Heart left ventricle (tissue), 16 donors: ENCODE measurements around the gene NLRC5. TPM values are rescaled to one million over a fixed set of nuclear protein-coding genes. Genes with fewer than 3 reads are reported as not detected.
A peak's percentile ranks its signal among the peaks of the same experiment; 100 is the strongest.
"Not testable (repeated sequence)": the region's sequence is repeated elsewhere in the genome, so short reads cannot be mapped to it uniquely, and the experiment has no call there.

Experiments
- ATAC-seq, 4 donors: fragments of 200-7000 bp; cut with Tn5 transposase; one replicate each; pipeline ENCODE4 v1.9.1; 2020 to 2022; ENCODE audit warnings: moderate library complexity in 4 of 4, mild to moderate bottlenecking in 3 of 4, moderate number of reproducible peaks in 1 of 4
- DNase-seq, 5 donors: peaks; one replicate each; pipeline ENCODE4 v3.0.0-alpha.2; 2020
- H3K27ac ChIP-seq, 12 donors: fragments of 200-600 bp; sonication (generic) in 4 of 12; one replicate each; pipeline versions ENCODE4 v1.5.0 to v1.8.0; 2016 to 2022; ENCODE audit warnings: mild to moderate bottlenecking in 2 of 12
- H3K27me3 ChIP-seq, 9 donors: fragments of 200-600 bp; sonication (generic) in 2 of 9; one replicate each; pipeline versions ENCODE4 v1.5.1 to v1.8.0; 2016 to 2022; ENCODE audit warnings: mild to moderate bottlenecking in 3 of 9
- H3K36me3 ChIP-seq, 9 donors: fragments of 200-600 bp; sonication (generic) in 2 of 9; one replicate each; pipeline versions ENCODE4 v1.5.0 to v1.8.0; 2018 to 2022; ENCODE audit warnings: mild to moderate bottlenecking in 2 of 9
- H3K4me1 ChIP-seq, 12 donors: fragments of 200-600 bp; sonication (generic) in 4 of 12; one replicate each; pipeline versions ENCODE4 v1.5.0 to v1.8.0; 2016 to 2022; ENCODE audit warnings: mild to moderate bottlenecking in 3 of 12
- H3K4me3 ChIP-seq, 12 donors: fragments of 200-600 bp; sonication (generic) in 4 of 12; one replicate each; pipeline versions ENCODE4 v1.5.0 to v1.8.0; 2017 to 2022; ENCODE audit warnings: mild to moderate bottlenecking in 9 of 12, moderate library complexity in 4 of 12
- H3K9me3 ChIP-seq, 12 donors: fragments of 200-600 bp; sonication (generic) in 4 of 12; one replicate each; pipeline versions ENCODE4 v1.5.0 to v1.8.0; 2016 to 2022; ENCODE audit warnings: mild to moderate bottlenecking in 1 of 12
- CTCF ChIP-seq, 12 donors: fragments of 200-600 bp; sonication (generic) in 4 of 12; IDR thresholded peaks; one replicate each; pipeline versions ENCODE4 v1.5.0 to v1.8.0; 2018 to 2022; ENCODE audit warnings: antibody characterized with exemption in 12 of 12, mild to moderate bottlenecking in 5 of 12
- POLR2A ChIP-seq, 2 donors: fragments of 450-650 bp; IDR thresholded peaks; one replicate each; pipeline ENCODE4 v1.6.1; 2017; ENCODE audit warnings: antibody characterized with exemption in 2 of 2, mild to moderate bottlenecking in 2 of 2, moderate library complexity in 2 of 2
- WGBS, 4 donors: extraction: QIAGEN DNeasy Blood & Tissue Kit in 2 of 4; methylation state at CpG; one replicate each; pipeline versions ENCODE4 v1.1.5 to v1.1.7; 2013 to 2018; 5-methylcytosine and 5-hydroxymethylcytosine counted together
- intact Hi-C, 10 donors: fragments of 100-400 bp; cut with DNase I; formaldehyde crosslinking; loops; one replicate each; pipeline versions ENCODE4 v1.11.1 to v1.14.2; 2022
- polyA plus RNA-seq, 2 donors: library from polyadenylated mRNA; stranded (reverse); fragments of 200-250 nt; gene quantifications; one replicate each; pipeline ENCODE4 v1.2.3, GENCODE V29; 2013
- total RNA-seq, 9 donors: library from RNA; depleted of rRNA in 2 of 9; stranded (reverse); fragments of >200 nt in 2 of 9; fragmentation: NEBNext Ultra II Directional in 3 of 9; extraction: Animal tissue kit (Norgen Biotek cat#: 25700) in 3 of 9; gene quantifications; one replicate each; pipeline versions ENCODE4 v1.1.0 to v1.2.4, GENCODE V29; 2016 to 2023
- donor health status: ischemic (EF 13 %, LVEDD 7.1; RV severe dilation, severe dysfunction).
- donor health status: healthy with polysubstance abuse.
- donor health status: DM: no; HTN: yes; CAD: no.
- donor health status: DM: no; HTN: no; CAD: no.
- donor health status: ischemic (EF 25% LVEDD 6.9; RV normal size, moderate dysfunction).
- donor health status: ischemic (EF 25% LVEDD 5.7; RV mildly dilated, moderate dysfunction).
- donor health status: healthy.
- donor health status: DM: yes; HTN: yes; CAD: no.
- donor health status: ischemic (EF 35%, LVEDD 5.7; RV mildly dilated, moderate dysfunction).
- donor health status: nonischemic (EF 11% LVEDD 7.7; RV severe dilation, severe dysfunction).
- donor health status: DM: yes; HTN: yes; CAD: no.
- donor health status: PGD.
- donor health status: ischemic (EF 29% LVEDD 5.4; RV normal size, mild dysfunction).
- donor health status: nonischemic (EF 23%, LVEDD 6.1; RV moderate dilation, normal function).

NLRC5 gene
- total and polyA plus RNA-seq, 11 donors, result 5.8 to 98.6 (median 9.9) TPM

- DNase-seq (no peak), ATAC-seq (no peak)
- Histone ChIP-seq H3K9me3 (no peaks in the 10 kb centered on the region), H3K27me3 (no peaks in the 10 kb centered on the region), H3K4me3 (no peak overlapping the region), H3K4me1 (peaks cover 0 to 31% (median 0%) of the 10 kb centered on the region in 12 donors), H3K27ac (no peak overlapping the region), H3K36me3 (no peaks in the 10 kb centered on the region)
- WGBS, 4 donors, result 87 to 96% (median 93%) methylated on average over 3 of the region's 3 CpGs
- intact Hi-C loops, result loop anchor here in 1 of 10 donors (5.0 kb wide), 1 partner anchor 66 kb away; no protein-coding TSS in a partner anchor
- TF ChIP-seq CTCF (IDR thresholded peaks at IDR 0.05) (no peak), POLR2A (IDR thresholded peaks at IDR 0.05) (no peak)
These were observed 17.7 kb upstream of the NLRC5 start for GRCh38 chr16:56971768-56972043.

- WGBS, 4 donors, result 76 to 87% (median 82%) methylated on average over 10 to 18 of the region's 18 CpGs
These were observed 16.7 kb upstream of the NLRC5 start for GRCh38 chr16:56972403-56973293.

GRCh38 chr16:56973294-56973689 lies 16.1 kb upstream of the NLRC5 start:
- 85 to 90% (median 88%) methylated on average over 9 of the region's 9 CpGs for WGBS, 4 donors
- intact Hi-C loops, result loop anchor here in 1 of 10 donors (5.0 kb wide), 1 partner anchor 64 kb away; no protein-coding TSS in a partner anchor
- Histone ChIP-seq H3K27ac (no peak overlapping the region), H3K4me1 (peaks cover 0 to 33% (median 0%) of the 10 kb centered on the region in 12 donors), H3K9me3 (no peaks in the 10 kb centered on the region), H3K36me3 (no peaks in the 10 kb centered on the region), H3K27me3 (no peaks in the 10 kb centered on the region), H3K4me3 (no peak overlapping the region)
- no peak for ATAC-seq
- DNase-seq, result no peak
- TF ChIP-seq CTCF (IDR thresholded peaks at IDR 0.05), result no peak
- TF ChIP-seq POLR2A (IDR thresholded peaks at IDR 0.05), result no peak

More at GRCh38 chr16:56972403-56973293, 16.7 kb upstream of the NLRC5 start:
- ATAC-seq (peak in 3 of 4 donors; percentile 24 to 53 (median 32)), DNase-seq (no peak)
- no peaks in the 10 kb centered on the region for H3K27me3 ChIP-seq
- H3K36me3 ChIP-seq, result no peaks in the 10 kb centered on the region
- TF ChIP-seq POLR2A (IDR thresholded peaks at IDR 0.05), result no peak
- TF ChIP-seq CTCF (IDR thresholded peaks at IDR 0.05), result no peak
- peaks cover 0 to 26% (median 0%) of the 10 kb centered on the region in 12 donors for H3K4me1 ChIP-seq
- no peak overlapping the region for H3K4me3 ChIP-seq
- H3K9me3 ChIP-seq, result no peaks in the 10 kb centered on the region
- no peak overlapping the region for H3K27ac ChIP-seq
- intact Hi-C loops, result loop anchor here in 1 of 10 donors (5.0 kb wide), 1 partner anchor 65 kb away; no protein-coding TSS in a partner anchor

- peaks cover 0 to 37% (median 0%) of the 10 kb centered on the region in 12 donors for H3K4me1 ChIP-seq
These were observed 15.5 kb upstream of the NLRC5 start for GRCh38 chr16:56973899-56974298.

More at GRCh38 chr16:56973899-56974298, 15.5 kb upstream of the NLRC5 start:
- not testable (repeated sequence) for H3K27ac ChIP-seq, H3K36me3 ChIP-seq, H3K27me3 ChIP-seq, H3K9me3 ChIP-seq, ATAC-seq, H3K4me3 ChIP-seq, DNase-seq
- WGBS, 4 donors, result 84 to 95% (median 89%) methylated on average over 7 of the region's 7 CpGs
- intact Hi-C loops, result loop anchor here in 1 of 10 donors (5.0 kb wide), 1 partner anchor 63 kb away; no protein-coding TSS in a partner anchor
